Measurements from ENCODE around the gene FREM2.
A peak's percentile ranks its signal among the peaks of the same experiment; 100 is the strongest.

FREM2 gene

DNA sequence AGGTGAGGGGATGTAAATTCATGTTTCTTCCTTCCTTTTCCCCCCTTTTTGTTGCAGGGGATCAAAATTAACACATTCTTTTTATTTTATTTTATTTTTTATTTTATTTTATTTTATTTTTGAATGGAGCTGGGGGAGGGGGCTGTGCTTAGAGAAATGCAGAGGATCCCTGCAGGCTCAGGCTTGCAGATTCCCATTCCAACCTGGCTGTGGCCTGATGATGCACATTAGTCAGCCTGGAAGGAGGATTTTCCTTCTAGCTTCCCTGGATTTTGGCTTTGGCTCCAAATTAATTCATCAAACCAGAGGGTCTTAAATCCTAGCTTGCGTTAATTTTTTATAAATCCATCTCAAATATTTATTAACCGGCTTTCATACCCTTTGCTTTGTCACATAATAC lies 67.0 kb downstream of the FREM2 start:
- no peak for DNase-seq (ENCODE audit: extremely low spot score)
- POLR2A ChIA-PET: no interaction called here
- CTCF ChIA-PET: interaction anchor here (0.6 kb wide), 1 partner anchor 146 kb away, joined by 3 read pairs; no protein-coding TSS in a partner anchor
- TF ChIP-seq NFRKB (IDR thresholded peaks at IDR 0.05): no peak
- TF ChIP-seq, protein P1, sequence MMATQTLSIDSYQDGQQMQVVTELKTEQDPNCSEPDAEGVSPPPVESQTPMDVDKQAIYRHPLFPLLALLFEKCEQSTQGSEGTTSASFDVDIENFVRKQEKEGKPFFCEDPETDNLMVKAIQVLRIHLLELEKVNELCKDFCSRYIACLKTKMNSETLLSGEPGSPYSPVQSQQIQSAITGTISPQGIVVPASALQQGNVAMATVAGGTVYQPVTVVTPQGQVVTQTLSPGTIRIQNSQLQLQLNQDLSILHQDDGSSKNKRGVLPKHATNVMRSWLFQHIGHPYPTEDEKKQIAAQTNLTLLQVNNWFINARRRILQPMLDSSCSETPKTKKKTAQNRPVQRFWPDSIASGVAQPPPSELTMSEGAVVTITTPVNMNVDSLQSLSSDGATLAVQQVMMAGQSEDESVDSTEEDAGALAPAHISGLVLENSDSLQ (IDR thresholded peaks at IDR 0.05): no peak

DNA sequence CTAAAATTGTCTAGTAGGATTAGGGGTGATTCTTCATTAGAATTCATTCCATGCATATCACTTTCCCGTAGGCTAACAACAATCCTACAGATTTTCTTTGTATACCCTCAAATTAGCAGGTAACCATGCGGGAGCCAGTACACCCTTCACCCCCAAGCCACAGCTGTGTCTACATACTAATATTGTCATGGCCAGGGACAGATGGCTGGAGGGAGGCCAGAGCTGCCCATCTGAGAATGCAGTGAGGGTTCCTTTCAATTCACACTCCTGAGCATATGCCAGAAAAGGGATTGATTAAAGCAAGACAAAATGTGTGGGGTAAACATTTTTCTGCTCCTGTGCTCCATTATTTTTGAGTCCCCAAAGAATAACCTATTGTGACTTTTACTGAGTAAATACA lies 68.9 kb downstream of the FREM2 start:
- CTCF ChIA-PET: no interaction called here
- no peak for DNase-seq (ENCODE audit: extremely low spot score)
- POLR2A ChIA-PET: no interaction called here
- TF ChIP-seq L3MBTL2 (conservative IDR thresholded peaks at IDR 0.05): no peak
- no peak for TF ChIP-seq BHLHE40 (IDR thresholded peaks at IDR 0.05; ENCODE audit: borderline replicate concordance)
- TF ChIP-seq HDGF (IDR thresholded peaks at IDR 0.05; ENCODE audit: borderline replicate concordance): no peak
- TF ChIP-seq FOXA1 (IDR thresholded peaks at IDR 0.05): no peak
- TF ChIP-seq LEF1 (IDR thresholded peaks at IDR 0.05; ENCODE audit: borderline replicate concordance): no peak
- TF ChIP-seq, protein P1 (IDR thresholded peaks at IDR 0.05): no peak
- TF ChIP-seq ZNF384 (IDR thresholded peaks at IDR 0.05): no peak
- no peak for TF ChIP-seq FOXM1 (IDR thresholded peaks at IDR 0.05; ENCODE audit: borderline replicate concordance)
- no peak for TF ChIP-seq ARNT (IDR thresholded peaks at IDR 0.05)
- no peak for TF ChIP-seq NFRKB (IDR thresholded peaks at IDR 0.05)
- TF ChIP-seq FOXK2 (IDR thresholded peaks at IDR 0.05): no peak
- TF ChIP-seq TARDBP (IDR thresholded peaks at IDR 0.05): no peak
- TF ChIP-seq ELF4 (IDR thresholded peaks at IDR 0.05): no peak
- no peak for TF ChIP-seq SP1 (IDR thresholded peaks at IDR 0.05)
- no peak for TF ChIP-seq CTBP1 (IDR thresholded peaks at IDR 0.05; ENCODE audit: borderline replicate concordance)
- TF ChIP-seq SUZ12 (IDR thresholded peaks at IDR 0.05): no peak

DNA sequence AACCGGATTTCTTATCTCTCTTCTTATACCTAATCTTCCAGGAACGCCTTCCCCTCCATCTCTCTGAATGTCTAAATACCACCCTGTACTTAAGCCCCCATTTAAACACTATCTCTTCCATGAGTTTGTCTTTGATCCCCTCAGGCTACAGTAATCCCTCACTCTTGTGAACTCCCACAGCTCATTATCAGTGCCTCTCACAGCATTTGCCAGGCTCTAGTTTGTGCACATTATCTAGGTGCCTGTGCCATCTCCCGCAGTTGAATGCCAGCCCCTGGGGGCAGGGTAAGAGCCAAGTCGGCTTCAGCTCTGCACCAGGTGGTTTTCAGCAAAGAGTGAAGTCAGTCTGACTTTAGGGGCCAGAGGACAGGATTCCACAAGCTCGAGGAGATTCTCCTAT lies 71.4 kb downstream of the FREM2 start:
- ChIA-PET CTCF (no interaction called here), POLR2A (interaction anchor here (2.4 kb wide), 1 partner anchor 72 kb away, joined by 5 read pairs; the partner anchor contains the start of gene FREM2)
- DNase-seq (ENCODE audit: extremely low spot score): no peak

DNA sequence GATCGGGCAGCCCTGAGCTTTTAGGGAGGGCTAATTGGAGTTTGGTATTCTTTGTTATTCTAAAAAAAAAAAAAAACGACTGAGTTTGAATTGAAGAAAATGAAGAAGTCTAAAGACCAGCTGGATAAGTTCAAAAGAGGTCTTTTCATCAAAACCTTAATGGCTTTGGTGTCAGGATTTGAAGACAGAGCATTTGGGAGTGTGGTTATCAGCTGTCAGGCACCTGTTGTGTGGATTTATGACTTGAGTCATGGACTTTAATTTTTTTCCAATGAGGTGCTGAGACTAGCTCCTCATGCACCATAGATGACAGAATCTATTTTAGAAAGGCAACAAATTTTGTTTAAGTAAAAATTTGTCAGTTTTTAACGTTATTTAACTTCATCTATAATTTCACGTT lies 72.5 kb downstream of the FREM2 start:
- POLR2A ChIA-PET: interaction anchor here (2.4 kb wide), 1 partner anchor 73 kb away, joined by 5 read pairs; the partner anchor contains the start of gene FREM2
- TF ChIP-seq, protein P1 (IDR thresholded peaks at IDR 0.05): peak; percentile 48
- no peak for TF ChIP-seq HDGF (IDR thresholded peaks at IDR 0.05; ENCODE audit: borderline replicate concordance)
- TF ChIP-seq ZNF384 (IDR thresholded peaks at IDR 0.05): no peak
- TF ChIP-seq SP1 (IDR thresholded peaks at IDR 0.05): no peak
- no peak for TF ChIP-seq BHLHE40 (IDR thresholded peaks at IDR 0.05; ENCODE audit: borderline replicate concordance)
- TF ChIP-seq LEF1 (IDR thresholded peaks at IDR 0.05; ENCODE audit: borderline replicate concordance): no peak
- no peak for TF ChIP-seq ELF4 (IDR thresholded peaks at IDR 0.05)
- CTCF ChIA-PET: interaction anchor here (0.6 to 1.5 kb wide), 3 partner anchors 57 to 117 kb away, joined by 3 to 5 read pairs (median 5); no protein-coding TSS in a partner anchor
- no peak for DNase-seq (ENCODE audit: extremely low spot score)

More for the DNA sequence above, 71.4 kb downstream of the FREM2 start:
- no peak for TF ChIP-seq FOXM1 (IDR thresholded peaks at IDR 0.05; ENCODE audit: borderline replicate concordance)

DNA sequence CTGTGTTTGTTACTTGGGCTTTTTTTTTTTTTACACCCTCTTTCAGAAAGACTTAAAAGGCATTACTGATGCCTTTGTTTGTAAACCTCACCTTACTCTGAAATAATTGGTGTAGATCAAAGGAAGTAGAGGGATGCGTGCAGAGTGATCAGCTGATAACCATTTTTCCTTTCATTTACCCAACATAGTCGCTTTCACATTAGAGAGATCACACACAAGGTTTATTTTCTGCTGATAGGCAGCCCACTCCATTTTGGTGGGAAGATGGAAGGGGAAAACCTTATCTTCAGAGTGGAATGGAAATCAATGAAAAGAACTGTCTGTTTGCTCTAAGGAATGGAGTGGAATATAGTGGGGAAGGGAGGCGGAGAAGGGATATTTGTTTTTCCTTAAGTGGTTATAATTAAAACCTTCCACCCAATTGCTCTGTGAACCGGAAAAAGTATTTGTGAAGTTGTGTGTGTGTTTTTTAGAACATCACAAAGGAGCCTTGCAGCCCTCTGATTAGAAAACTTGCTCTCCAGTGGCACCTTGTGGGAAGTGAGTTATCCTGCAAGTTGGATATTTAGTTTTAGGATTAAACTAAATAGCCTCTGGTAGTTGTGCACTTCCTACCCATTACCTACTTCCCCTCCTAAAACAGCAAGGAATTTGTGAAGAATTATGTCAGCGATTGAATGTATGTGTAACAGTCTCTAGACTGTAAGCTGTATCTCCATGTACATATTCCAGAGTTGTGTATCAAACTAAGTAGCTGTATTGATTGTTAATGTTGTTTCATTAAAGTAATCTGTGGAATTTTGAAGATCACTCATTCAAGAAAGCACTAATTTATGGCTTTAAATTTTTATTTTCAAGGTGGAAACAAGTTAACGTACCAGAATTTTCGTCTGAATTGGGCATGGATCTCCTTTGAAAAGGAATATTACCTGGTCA lies 76.8 kb downstream of the FREM2 start:
- TF ChIP-seq, protein P1 (IDR thresholded peaks at IDR 0.05): no peak
- TF ChIP-seq LEF1 (IDR thresholded peaks at IDR 0.05; ENCODE audit: borderline replicate concordance): no peak
- no peak for TF ChIP-seq BHLHE40 (IDR thresholded peaks at IDR 0.05; ENCODE audit: borderline replicate concordance)
- TF ChIP-seq SP1 (IDR thresholded peaks at IDR 0.05): no peak
- no peak for TF ChIP-seq FOXK2 (IDR thresholded peaks at IDR 0.05)
- no peak for TF ChIP-seq CTBP1 (IDR thresholded peaks at IDR 0.05; ENCODE audit: borderline replicate concordance)
- TF ChIP-seq ELF4 (IDR thresholded peaks at IDR 0.05): no peak
- no peak for TF ChIP-seq HDGF (IDR thresholded peaks at IDR 0.05; ENCODE audit: borderline replicate concordance)
- TF ChIP-seq L3MBTL2 (conservative IDR thresholded peaks at IDR 0.05): no peak
- no peak for TF ChIP-seq NFRKB (IDR thresholded peaks at IDR 0.05)
- TF ChIP-seq ARNT (IDR thresholded peaks at IDR 0.05): no peak
- ChIA-PET CTCF (interaction anchor here (0.7 to 1.2 kb wide), 2 partner anchors 78 to 974 kb away, joined by 3 to 5 read pairs; partner anchors contain the start of gene FREM2), POLR2A (interaction anchor here (1.3 kb wide), 1 partner anchor 77 kb away, joined by 5 read pairs; the partner anchor contains the start of gene FREM2)
- DNase-seq (ENCODE audit: extremely low spot score): peak; percentile 54

DNA sequence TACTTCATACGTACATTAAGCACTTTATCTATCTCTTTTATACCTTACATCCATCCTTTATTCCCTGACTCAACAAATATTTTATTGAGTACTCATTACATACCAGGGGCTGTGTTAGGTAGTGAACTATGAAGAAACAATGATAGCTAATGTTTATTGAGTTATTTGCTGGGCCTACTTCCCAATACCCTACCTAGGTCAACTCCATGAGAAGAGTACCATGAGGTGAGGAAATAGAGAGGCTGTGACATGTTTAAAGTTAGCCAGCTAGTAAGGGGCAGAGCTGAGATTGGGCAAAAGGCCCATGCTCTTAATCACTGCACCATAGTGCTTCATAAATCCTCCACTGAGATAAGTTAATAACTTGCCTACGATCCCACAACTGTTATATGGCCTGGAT lies 79.9 kb downstream of the FREM2 start:
- ChIA-PET POLR2A (no interaction called here), CTCF (no interaction called here)
- TF ChIP-seq ELF4 (IDR thresholded peaks at IDR 0.05) (no peak), FOXK2 (IDR thresholded peaks at IDR 0.05) (no peak), FOXA1 (IDR thresholded peaks at IDR 0.05) (no peak), ARNT (IDR thresholded peaks at IDR 0.05) (no peak), FOXM1 (IDR thresholded peaks at IDR 0.05; ENCODE audit: borderline replicate concordance) (no peak), LEF1 (IDR thresholded peaks at IDR 0.05; ENCODE audit: borderline replicate concordance) (no peak), BHLHE40 (IDR thresholded peaks at IDR 0.05; ENCODE audit: borderline replicate concordance) (no peak), L3MBTL2 (conservative IDR thresholded peaks at IDR 0.05) (no peak), SP1 (IDR thresholded peaks at IDR 0.05) (no peak), ZNF384 (IDR thresholded peaks at IDR 0.05) (no peak), CTBP1 (IDR thresholded peaks at IDR 0.05; ENCODE audit: borderline replicate concordance) (no peak)
- TF ChIP-seq, protein P1 (IDR thresholded peaks at IDR 0.05): no peak
- no peak for DNase-seq (ENCODE audit: extremely low spot score)
